ENCODE data around the gene FEM1C. TPM values are rescaled to one million over a fixed set of nuclear protein-coding genes. Genes with fewer than 3 reads are reported as not detected.

FEM1C gene
- total and polyA plus RNA-seq, 10 of the 15 experiments (the other 5 are each of a cell fraction or from before 2014, with no cell fraction given) = 1.9 to 15.6 (median 8.0) TPM

DNA sequence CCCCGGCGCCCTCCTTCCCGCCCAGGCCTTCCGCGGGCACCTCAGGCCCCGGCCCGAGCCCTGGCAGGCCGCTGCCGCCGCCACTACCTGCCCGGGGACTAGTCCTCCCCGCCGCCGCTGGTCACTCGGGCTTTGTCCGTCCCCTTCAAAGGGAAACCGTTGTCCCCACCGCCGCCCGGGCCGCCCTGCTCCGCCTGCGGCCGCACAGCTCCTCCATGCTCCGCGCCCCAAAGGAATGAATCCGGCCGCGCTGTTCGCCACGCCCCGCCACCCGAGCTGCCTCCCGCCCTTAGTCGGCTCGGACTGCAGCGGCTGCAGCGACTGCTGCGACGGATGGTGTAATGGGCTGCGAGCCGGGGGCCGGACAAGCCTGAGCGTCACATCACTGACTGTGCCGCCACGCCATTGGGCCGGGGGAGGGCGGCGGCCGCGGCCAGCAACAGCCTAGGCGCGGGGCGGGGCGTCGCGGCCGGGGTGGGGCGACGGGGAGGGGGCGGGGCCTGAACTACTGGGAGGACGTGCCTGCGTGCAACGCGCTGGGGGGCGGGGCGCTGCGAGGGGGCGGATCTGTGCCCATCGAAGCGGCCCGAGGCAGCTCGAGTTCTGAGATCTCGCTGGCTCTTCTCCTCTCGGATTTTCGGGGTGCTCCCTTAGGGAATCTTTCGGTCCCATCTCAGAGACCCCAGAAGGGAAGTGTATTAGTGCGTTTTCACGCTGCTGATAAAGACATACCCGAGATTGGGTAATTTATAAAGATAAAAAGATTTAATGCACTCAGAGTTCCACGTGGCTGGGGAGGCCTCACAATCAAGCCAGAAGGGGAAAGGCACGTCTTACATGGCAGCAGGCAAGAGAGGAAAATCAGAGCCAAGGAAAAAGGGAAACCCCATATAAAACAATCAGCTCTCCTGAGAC lies at the start of gene FEM1C (continued):
- TF ChIP-seq, protein P1, sequence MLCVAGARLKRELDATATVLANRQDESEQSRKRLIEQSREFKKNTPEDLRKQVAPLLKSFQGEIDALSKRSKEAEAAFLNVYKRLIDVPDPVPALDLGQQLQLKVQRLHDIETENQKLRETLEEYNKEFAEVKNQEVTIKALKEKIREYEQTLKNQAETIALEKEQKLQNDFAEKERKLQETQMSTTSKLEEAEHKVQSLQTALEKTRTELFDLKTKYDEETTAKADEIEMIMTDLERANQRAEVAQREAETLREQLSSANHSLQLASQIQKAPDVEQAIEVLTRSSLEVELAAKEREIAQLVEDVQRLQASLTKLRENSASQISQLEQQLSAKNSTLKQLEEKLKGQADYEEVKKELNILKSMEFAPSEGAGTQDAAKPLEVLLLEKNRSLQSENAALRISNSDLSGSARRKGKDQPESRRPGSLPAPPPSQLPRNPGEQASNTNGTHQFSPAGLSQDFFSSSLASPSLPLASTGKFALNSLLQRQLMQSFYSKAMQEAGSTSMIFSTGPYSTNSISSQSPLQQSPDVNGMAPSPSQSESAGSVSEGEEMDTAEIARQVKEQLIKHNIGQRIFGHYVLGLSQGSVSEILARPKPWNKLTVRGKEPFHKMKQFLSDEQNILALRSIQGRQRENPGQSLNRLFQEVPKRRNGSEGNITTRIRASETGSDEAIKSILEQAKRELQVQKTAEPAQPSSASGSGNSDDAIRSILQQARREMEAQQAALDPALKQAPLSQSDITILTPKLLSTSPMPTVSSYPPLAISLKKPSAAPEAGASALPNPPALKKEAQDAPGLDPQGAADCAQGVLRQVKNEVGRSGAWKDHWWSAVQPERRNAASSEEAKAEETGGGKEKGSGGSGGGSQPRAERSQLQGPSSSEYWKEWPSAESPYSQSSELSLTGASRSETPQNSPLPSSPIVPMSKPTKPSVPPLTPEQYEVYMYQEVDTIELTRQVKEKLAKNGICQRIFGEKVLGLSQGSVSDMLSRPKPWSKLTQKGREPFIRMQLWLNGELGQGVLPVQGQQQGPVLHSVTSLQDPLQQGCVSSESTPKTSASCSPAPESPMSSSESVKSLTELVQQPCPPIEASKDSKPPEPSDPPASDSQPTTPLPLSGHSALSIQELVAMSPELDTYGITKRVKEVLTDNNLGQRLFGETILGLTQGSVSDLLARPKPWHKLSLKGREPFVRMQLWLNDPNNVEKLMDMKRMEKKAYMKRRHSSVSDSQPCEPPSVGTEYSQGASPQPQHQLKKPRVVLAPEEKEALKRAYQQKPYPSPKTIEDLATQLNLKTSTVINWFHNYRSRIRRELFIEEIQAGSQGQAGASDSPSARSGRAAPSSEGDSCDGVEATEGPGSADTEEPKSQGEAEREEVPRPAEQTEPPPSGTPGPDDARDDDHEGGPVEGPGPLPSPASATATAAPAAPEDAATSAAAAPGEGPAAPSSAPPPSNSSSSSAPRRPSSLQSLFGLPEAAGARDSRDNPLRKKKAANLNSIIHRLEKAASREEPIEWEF (IDR thresholded peaks at IDR 0.05; ENCODE audit: insufficient replicate concordance, low read depth, low read length) = no peak
- TF ChIP-seq TCF12 (IDR thresholded peaks at IDR 0.05; ENCODE audit: low read depth, low read length) = peak; percentile 53; the same call in 1 of the 2 replicates
- TF ChIP-seq, protein P2, sequence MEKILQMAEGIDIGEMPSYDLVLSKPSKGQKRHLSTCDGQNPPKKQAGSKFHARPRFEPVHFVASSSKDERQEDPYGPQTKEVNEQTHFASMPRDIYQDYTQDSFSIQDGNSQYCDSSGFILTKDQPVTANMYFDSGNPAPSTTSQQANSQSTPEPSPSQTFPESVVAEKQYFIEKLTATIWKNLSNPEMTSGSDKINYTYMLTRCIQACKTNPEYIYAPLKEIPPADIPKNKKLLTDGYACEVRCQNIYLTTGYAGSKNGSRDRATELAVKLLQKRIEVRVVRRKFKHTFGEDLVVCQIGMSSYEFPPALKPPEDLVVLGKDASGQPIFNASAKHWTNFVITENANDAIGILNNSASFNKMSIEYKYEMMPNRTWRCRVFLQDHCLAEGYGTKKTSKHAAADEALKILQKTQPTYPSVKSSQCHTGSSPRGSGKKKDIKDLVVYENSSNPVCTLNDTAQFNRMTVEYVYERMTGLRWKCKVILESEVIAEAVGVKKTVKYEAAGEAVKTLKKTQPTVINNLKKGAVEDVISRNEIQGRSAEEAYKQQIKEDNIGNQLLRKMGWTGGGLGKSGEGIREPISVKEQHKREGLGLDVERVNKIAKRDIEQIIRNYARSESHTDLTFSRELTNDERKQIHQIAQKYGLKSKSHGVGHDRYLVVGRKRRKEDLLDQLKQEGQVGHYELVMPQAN (conservative IDR thresholded peaks at IDR 0.05) = peak; percentile 90
- peak; percentile 45; the same call in 1 of the 2 replicates for TF ChIP-seq RUNX3 (IDR thresholded peaks at IDR 0.05; ENCODE audit: low read length)
- TF ChIP-seq SUPT20H (IDR thresholded peaks at IDR 0.05; ENCODE audit: borderline replicate concordance, control insufficient read depth, low read depth, low read length) = no peak
- TF ChIP-seq BCL11A (IDR thresholded peaks at IDR 0.05; ENCODE audit: low read depth, low read length) = no peak
- no peak for TF ChIP-seq RCOR1 (conservative IDR thresholded peaks at IDR 0.05; ENCODE audit: low read depth, low read length)
- TF ChIP-seq, protein P3, sequence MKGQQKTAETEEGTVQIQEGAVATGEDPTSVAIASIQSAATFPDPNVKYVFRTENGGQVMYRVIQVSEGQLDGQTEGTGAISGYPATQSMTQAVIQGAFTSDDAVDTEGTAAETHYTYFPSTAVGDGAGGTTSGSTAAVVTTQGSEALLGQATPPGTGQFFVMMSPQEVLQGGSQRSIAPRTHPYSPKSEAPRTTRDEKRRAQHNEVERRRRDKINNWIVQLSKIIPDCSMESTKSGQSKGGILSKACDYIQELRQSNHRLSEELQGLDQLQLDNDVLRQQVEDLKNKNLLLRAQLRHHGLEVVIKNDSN (IDR thresholded peaks at IDR 0.05; ENCODE audit: borderline replicate concordance, extremely low read length, insufficient read depth, low read depth, low read length) = no peak
- TF ChIP-seq, protein P4, sequence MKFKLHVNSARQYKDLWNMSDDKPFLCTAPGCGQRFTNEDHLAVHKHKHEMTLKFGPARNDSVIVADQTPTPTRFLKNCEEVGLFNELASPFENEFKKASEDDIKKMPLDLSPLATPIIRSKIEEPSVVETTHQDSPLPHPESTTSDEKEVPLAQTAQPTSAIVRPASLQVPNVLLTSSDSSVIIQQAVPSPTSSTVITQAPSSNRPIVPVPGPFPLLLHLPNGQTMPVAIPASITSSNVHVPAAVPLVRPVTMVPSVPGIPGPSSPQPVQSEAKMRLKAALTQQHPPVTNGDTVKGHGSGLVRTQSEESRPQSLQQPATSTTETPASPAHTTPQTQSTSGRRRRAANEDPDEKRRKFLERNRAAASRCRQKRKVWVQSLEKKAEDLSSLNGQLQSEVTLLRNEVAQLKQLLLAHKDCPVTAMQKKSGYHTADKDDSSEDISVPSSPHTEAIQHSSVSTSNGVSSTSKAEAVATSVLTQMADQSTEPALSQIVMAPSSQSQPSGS (IDR thresholded peaks at IDR 0.05; ENCODE audit: low read length) = no peak
- TF ChIP-seq SMAD1 (IDR thresholded peaks at IDR 0.05; ENCODE audit: low read depth, partially characterized antibody) = no peak
- TF ChIP-seq POLR2A (IDR thresholded peaks at IDR 0.05; ENCODE audit: low read depth, low read length) = peak; percentile 100
- TF ChIP-seq, protein P5, sequence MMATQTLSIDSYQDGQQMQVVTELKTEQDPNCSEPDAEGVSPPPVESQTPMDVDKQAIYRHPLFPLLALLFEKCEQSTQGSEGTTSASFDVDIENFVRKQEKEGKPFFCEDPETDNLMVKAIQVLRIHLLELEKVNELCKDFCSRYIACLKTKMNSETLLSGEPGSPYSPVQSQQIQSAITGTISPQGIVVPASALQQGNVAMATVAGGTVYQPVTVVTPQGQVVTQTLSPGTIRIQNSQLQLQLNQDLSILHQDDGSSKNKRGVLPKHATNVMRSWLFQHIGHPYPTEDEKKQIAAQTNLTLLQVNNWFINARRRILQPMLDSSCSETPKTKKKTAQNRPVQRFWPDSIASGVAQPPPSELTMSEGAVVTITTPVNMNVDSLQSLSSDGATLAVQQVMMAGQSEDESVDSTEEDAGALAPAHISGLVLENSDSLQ (IDR thresholded peaks at IDR 0.05) = peak; percentile 64
- no peak for TF ChIP-seq NFIC (IDR thresholded peaks at IDR 0.05; ENCODE audit: low read depth, low read length)
- no peak for TF ChIP-seq CBX3 (IDR thresholded peaks at IDR 0.05; ENCODE audit: borderline replicate concordance, low read depth)
- TF ChIP-seq IRF4 (IDR thresholded peaks at IDR 0.05; ENCODE audit: low read depth, low read length) = no peak
- TF ChIP-seq MEF2B (IDR thresholded peaks at IDR 0.05; ENCODE audit: partially characterized antibody, poor library complexity, severe bottlenecking) = no peak
- TF ChIP-seq ZNF217 (IDR thresholded peaks at IDR 0.05) = peak; percentile 54; the same call in 1 of the 2 replicates
- no peak for TF ChIP-seq GATAD2B (conservative IDR thresholded peaks at IDR 0.05; ENCODE audit: low read depth)
- no peak for TF ChIP-seq KAT2A (conservative IDR thresholded peaks at IDR 0.05; ENCODE audit: control insufficient read depth, low read depth, low read length)

Data from GM12878 (cell line).